Measurements from ENCODE around the gene SALL4.
A peak's percentile ranks its signal among the peaks of the same experiment; 100 is the strongest.
"Not testable (repeated sequence)": the region's sequence is repeated elsewhere in the genome, so short reads cannot be mapped to it uniquely, and the experiment has no call there.

Gene SALL4

DNA sequence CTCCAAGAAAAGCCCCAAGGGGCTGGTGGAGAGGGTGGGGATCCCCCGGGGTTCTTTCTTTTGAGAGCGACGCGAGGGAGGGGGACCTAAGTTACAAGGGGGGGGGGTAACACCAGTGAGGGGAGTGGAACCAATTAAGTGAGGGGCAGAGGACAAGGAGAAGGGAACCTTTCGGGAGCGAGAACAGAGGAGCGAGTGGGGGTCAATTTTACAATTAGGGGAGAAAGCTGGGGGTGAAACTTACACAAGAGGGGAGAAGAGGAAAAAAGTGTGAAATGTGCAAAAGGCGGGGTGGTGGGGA, 548 bp downstream of the SALL4 start:
- DNase-seq (ENCODE audit: low spot score): no peak

- peak; percentile 55 for DNase-seq (ENCODE audit: low spot score)
Measured at GRCh38 chr20:51801122-51801822, 1.0 kb downstream of the SALL4 start.

DNA sequence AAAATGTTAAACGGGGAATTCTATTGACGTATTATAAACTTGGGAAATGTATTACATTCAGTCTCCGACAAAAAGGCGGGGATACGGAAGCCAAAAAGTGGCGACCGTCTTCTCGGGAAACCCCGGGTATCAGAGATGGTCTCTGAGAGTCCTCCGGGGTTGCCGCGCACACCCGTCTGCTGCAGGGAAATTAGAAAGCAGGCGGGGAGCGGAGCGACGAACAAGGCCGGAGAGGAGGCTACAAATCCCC, 1.5 kb downstream of the SALL4 start:
- DNase-seq (ENCODE audit: low spot score): peak; percentile 39

DNA sequence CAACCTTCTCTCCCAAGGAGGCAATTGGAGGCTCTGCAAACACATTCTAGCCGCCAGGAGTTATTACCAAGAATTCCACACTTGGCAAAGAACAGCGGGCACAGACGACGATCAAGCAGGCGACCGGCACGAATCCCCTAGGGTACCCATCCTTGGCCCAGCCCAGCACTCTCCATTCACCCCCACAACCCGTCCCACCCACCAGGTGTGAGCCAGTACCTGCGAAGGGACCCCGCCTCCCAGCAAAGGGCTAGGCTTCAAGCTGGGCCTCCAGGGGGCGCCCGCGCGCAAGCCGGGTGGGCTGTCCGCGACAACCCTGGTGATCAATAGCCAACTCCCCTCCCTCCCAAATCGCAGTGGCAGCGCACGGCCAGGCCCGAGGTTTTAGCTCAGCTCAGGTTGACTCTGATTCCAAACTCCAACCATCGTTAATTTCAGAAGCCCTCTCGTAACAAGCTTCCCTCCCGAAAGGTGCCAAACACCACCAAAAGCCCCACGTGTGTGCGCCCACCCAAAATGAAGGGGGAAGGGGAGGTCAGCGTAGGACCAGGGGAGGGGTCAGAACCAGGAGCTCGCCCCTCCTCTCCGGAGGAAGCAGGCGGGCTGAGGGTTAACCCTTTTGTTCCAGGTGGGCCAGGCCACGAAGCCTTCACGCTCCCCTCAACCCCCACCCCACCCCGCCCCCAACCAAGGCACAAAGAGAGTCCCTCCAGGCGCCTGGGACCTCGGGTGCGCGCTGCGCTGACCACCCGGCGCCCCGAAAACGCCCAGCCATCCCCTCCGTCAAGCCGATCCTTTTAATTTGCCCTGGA, 2.1 kb downstream of the SALL4 start:
- DNase-seq (ENCODE audit: low spot score): peak; percentile 84

GRCh38 chr20:51799401-51799860, 2.9 kb downstream of the SALL4 start:
- DNase-seq (ENCODE audit: low spot score): no peak

GRCh38 chr20:51797357-51798025, 4.8 kb downstream of the SALL4 start:
- DNase-seq (ENCODE audit: low spot score): no peak

DNA sequence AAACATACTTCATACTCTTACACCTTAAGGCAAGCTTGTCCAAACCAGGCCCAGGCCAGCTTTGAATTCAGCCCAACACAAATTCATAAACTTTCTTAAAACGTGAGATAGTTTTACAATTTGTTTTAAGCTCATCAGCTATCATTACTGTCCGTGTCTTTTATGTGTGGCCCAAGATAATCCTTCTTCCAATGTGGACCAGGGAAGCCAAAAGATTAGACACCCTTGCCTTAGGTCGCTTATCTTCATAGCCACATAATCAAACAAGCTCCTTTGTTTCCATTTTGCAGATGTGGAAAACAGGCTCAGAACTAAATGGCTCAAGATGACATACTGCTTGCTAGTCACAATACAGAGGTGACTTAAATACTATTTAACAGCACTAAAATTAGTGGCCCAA, 6.0 kb downstream of the SALL4 start:
- no peak for DNase-seq (ENCODE audit: low spot score)

DNA sequence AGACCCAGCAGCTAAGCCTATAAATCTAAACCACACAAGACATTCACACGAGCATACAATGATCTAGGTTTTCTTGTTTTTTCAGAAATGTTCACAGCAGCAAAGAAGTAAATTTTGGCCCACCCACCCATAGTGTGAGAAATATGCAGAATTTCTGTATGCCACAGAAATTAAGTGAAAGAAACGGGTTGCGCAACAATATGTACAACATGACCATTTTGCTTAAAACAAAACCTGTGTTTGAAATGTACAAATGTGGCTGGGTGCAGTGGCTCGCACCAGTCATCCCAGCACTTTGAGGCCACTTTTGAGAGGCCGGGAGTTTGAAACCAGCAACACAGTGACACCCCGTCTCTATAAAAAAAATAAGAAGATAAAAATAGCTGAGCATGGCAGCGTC, 9.4 kb downstream of the SALL4 start:
- no peak for DNase-seq (ENCODE audit: low spot score)

DNA sequence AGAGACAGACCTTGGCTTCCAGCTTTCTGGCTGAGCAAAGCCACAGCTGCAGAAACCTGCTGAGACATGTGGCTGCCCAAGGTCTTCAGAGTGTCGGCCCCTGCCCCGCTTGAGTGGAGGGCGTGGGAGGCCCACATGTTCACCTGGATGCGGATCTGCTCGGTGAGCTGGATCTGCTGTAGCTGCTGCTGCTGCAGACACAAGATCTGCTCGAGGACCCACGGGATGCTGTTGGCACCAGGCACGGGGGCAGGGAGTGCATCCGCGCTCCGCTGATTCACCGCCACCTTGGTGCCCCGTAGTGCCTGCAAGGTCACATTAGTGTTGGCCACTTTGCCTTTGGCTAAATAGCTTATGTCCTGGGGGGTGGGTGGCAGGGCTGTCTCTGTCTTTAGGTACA, 10.7 kb downstream of the SALL4 start:
- no peak for DNase-seq (ENCODE audit: low spot score)

- no peak for DNase-seq (ENCODE audit: low spot score)
Measured at GRCh38 chr20:51790256-51790655, 12.1 kb downstream of the SALL4 start.

GRCh38 chr20:51789434-51789833, 12.9 kb downstream of the SALL4 start:
- no peak for DNase-seq (ENCODE audit: low spot score)

GRCh38 chr20:51788822-51789221, 13.5 kb downstream of the SALL4 start:
- DNase-seq (ENCODE audit: low spot score): no peak

- DNase-seq (ENCODE audit: low spot score): no peak
Measured at GRCh38 chr20:51784299-51784698, 18.0 kb downstream of the SALL4 start.

DNA sequence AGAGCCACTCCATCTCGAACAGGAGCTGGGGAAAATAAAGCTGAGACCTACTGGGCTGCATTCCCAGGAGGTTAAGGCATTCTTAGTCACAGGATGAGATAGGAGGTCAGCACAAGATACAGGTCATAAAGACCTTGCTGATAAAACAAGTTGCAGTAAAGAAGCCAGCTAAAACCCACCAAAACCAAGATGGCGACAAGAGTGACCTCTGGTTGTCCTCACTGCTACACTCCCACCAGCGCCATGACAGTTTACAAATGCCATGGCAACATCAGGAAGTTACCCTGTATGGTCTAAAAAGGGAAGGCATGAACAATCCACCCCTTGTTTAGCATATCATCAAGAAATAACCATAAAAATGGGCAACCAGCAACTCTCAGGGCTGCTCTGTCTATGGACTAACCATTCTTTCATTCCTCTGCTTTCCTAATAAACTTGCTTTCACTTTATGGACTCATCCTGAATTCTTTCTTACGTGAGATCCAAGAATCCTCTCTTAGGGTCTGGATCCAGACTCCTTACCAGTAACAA, 24.0 kb downstream of the SALL4 start:
- not testable (repeated sequence) for DNase-seq (ENCODE audit: low spot score)

DNA sequence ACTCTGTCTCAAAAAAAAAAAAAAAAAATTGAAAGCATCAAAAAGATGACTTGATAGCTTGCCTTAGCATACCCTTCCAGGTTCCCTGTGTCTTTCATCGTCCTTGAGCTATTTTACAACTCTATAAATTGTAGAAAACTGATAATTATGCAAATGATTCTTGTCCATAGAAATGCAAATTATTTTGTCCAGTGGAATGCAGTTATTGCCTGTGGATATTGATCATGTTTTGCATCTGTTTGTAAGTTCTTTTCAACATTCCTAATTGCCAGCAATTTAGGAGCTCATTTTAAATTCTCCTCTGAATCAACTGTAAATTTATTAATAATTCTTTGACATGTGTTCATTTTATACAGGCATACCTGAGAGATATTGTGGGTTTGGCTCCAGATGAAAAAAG, 27.1 kb downstream of the SALL4 start:
- no peak for DNase-seq (ENCODE audit: low spot score)

- DNase-seq (ENCODE audit: low spot score): no peak
Measured at GRCh38 chr20:51772236-51772635, 30.1 kb downstream of the SALL4 start.

GRCh38 chr20:51769976-51770615, 32.2 kb downstream of the SALL4 start:
- DNase-seq (ENCODE audit: low spot score): no peak

DNA sequence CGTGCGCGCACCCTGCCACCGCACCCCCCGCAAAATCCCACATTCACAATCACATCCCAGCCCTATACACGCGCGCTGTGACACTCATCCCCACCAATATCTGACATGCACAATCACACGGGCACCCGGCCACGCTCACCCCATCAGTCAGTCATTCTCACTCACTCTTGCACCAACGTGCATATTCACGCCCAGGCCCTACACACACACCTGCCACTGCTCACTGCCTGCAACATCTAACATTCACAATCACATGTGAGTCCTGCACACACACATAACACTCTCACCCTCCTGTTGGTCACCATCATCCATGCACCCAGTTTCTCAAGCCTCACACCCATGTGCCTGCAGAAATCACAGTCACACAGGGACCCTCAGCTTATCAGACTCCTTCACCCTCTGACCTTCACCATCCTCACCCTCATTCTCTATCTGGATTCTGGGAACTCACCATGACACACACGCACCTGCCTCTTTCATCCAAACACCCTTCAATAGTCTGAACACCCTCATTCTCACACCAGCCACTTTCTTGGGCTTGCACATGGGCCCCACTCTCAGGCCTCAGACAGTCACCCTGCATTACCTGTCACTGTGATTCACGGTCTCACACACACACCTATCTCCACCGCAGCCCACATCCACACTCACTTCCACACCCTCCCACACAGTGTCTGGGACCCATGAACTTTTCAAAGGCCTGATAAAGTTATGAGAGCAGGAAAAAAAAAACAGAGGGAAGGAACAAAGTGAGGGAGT, 33.4 kb downstream of the SALL4 start:
- DNase-seq (ENCODE audit: low spot score): no peak

DNA sequence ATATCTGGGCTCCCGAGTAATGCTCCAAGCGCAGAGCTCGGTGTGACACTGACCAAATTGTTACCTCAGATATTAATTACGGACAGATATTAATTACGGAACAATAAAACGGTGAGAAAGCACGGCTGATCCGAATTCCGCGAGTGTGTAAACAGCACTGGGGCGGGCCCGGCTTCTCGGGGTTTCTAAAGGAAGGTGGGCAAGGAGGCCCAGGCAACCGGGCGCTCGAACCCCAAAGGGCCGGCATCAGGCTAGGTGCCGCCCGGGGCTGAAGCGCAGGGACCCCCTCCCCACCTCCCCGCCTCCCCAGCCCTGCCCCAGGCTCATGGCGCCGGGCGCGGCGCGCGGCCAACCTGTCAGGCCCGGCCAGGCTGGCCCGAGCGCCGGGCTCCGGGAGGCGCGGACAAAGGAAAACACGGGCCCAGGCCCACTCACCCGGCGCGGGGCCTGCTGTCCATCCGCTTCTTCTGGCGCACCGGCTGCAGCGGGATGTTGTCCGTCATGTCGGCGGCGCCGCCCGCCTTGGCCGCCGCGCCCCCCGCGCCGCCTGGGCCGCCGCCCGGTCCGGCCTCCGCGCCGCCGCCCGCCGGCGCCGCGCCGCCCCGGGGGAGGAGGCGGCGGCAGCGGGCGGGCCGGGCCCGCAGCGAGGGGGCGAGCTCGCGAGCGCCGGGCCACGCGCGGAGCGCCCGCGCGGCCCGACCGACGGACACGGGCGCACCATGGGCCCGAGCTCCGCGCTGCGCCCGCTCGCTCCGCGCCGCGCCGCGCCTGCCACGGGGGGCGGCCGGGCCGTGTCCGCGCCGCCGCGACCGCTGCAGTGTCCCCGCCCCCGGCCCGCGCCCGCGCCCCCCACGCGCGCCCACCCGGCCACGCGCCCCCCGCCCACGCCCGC, 34.2 kb downstream of the SALL4 start, which contains the start of gene ATP9A:
TSS of gene ATP9A (minus strand) at position 524 of the 892 bp plus-strand sequence. CDS start at position 503, 21 bp downstream.
- peak; percentile 82 for DNase-seq (ENCODE audit: low spot score)

DNA sequence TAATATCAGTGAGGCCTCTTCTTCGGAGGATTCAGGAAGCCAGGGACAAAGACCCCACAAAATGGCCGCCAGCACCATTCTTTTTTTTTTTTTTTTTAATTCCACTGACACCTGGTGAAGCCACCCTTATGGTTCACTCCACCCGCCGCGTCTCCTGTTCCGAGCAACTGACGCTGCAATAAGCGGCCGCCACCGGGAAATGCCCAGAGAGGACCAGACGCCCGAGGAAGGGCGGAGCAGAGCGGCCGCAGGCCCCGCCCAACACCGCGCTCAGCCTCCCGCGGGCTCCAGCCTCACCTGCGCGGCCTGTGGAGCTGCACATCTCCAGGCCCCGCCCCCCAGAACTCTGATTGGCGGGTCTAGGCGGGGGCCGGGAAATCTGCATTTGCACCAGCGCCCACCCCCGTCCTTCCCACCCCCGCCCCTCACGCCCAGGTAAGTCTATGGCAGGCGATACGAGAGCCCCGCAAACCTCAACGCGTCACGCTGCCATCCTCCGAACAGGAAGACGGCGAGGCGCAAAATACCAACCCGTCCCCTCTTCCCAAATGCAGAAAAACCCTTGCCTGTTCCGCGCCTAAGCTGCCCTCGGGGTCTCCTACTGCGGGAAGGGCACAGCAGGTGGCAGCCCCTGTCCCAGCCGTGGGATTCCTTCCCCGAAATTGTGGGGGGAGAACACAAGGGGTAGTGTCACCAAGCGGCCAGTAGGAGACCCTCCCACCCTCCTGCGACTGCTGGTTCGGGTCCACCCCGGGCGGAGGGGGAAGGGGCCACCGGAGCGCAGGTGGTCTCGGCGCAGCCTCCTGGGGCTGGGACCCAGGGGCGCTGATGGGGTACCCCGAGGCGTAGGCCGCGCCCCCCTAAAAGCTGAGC, 35.1 kb downstream of the SALL4 start:
- peak; percentile 64 for DNase-seq (ENCODE audit: low spot score)
